CD4-positive, CD25-positive, alpha-beta regulatory T cell (primary cell): ENCODE measurements around the gene ZNF445. TPM values are rescaled to one million over a fixed set of nuclear protein-coding genes. Genes with fewer than 3 reads are reported as not detected.
A peak's percentile ranks its signal among the peaks of the same experiment; 100 is the strongest.
"Not testable (repeated sequence)": the region's sequence is repeated elsewhere in the genome, so short reads cannot be mapped to it uniquely, and the experiment has no call there.

Experiments used
- ATAC-seq, 2 donors: fragments of 150-1000 bp; cut with Tn5 transposase; one replicate each; pipeline ENCODE4 v1.10.0; 2021; ENCODE audit warnings: low read depth in 2 of 2, moderate number of reproducible peaks in 2 of 2, moderate library complexity in 1 of 2
- DNase-seq, 3 donors: peaks; one replicate each; pipeline versions ENCODE4 v3.0.0 to v3.0.0-alpha.2; 2012 to 2022; ENCODE audit warnings: mixed read lengths in 1 of 3
- H3K27ac ChIP-seq: one replicate; pipeline ENCODE4 v1.7.0; 2013; ENCODE audit warnings: mild to moderate bottlenecking, low read length; ENCODE audit not compliant: insufficient read depth, poor library complexity, severe bottlenecking
- H3K27me3 ChIP-seq: one replicate; pipeline ENCODE4 v1.7.0; 2013; ENCODE audit warnings: low read length; ENCODE audit not compliant: control insufficient read depth, insufficient read depth
- H3K36me3 ChIP-seq: one replicate; pipeline ENCODE4 v1.7.0; 2013; ENCODE audit warnings: mild to moderate bottlenecking, low read length, moderate library complexity; ENCODE audit not compliant: control insufficient read depth, insufficient read depth
- H3K4me1 ChIP-seq: 2 replicates; pipeline ENCODE4 v1.7.0; 2013; ENCODE audit warnings: mild to moderate bottlenecking, low read length; ENCODE audit not compliant: insufficient read depth, control insufficient read depth, poor library complexity, severe bottlenecking
- H3K4me3 ChIP-seq: one replicate; pipeline ENCODE4 v1.7.0; 2013; ENCODE audit warnings: low read depth, mild to moderate bottlenecking, low read length, moderate library complexity
- H3K9me3 ChIP-seq, 2 experiments: 1 replicate in 1 of 2; 2 replicates in 1 of 2; pipeline ENCODE4 v1.7.0; 2013; ENCODE audit warnings: low read length in 2 of 2, mild to moderate bottlenecking in 1 of 2, moderate library complexity in 1 of 2; ENCODE audit not compliant: control insufficient read depth in 2 of 2
- H3K27ac Mint-ChIP-seq, 3 donors: one replicate each; pipeline ENCODE4 v1.8.0; 2020 to 2022; ENCODE audit warnings: mild to moderate bottlenecking in 3 of 3, mixed read lengths in 3 of 3, moderate library complexity in 2 of 3
- H3K27me3 Mint-ChIP-seq: one replicate; pipeline ENCODE4 v1.8.0; 2022; ENCODE audit warnings: mild to moderate bottlenecking, mixed read lengths
- H3K36me3 Mint-ChIP-seq: one replicate; pipeline ENCODE4 v1.8.0; 2020; ENCODE audit warnings: mixed read lengths
- H3K4me1 Mint-ChIP-seq, 4 donors: one replicate each; pipeline ENCODE4 v1.8.0; 2020 to 2022; ENCODE audit warnings: mixed read lengths in 4 of 4, mild to moderate bottlenecking in 1 of 4
- H3K4me3 Mint-ChIP-seq, 4 donors: one replicate each; pipeline ENCODE4 v1.8.0; 2020 to 2022; ENCODE audit warnings: mild to moderate bottlenecking in 4 of 4, mixed read lengths in 4 of 4, moderate library complexity in 3 of 4
- H3K9me3 Mint-ChIP-seq, 7 donors: one replicate each; pipeline ENCODE4 v1.8.0; 2020 to 2022; ENCODE audit warnings: mixed read lengths in 7 of 7, mild to moderate bottlenecking in 3 of 7, moderate library complexity in 2 of 7
- polyA plus RNA-seq, 4 donors: library from polyadenylated mRNA; unstranded; fragments of 300-500 nt; fragmentation: Illumina TruSeq; gene quantifications; one replicate each; pipeline ENCODE4 v1.2.3, GENCODE V29; 2021
- total RNA-seq: library from RNA; stranded (reverse); gene quantifications from one replicate; pipeline ENCODE4 v1.2.3, GENCODE V29; 2022

The ZNF445 gene
- total and polyA plus RNA-seq, 5 donors from 2014 or later = 0.79 to 14.5 (median 3.8) TPM

DNA sequence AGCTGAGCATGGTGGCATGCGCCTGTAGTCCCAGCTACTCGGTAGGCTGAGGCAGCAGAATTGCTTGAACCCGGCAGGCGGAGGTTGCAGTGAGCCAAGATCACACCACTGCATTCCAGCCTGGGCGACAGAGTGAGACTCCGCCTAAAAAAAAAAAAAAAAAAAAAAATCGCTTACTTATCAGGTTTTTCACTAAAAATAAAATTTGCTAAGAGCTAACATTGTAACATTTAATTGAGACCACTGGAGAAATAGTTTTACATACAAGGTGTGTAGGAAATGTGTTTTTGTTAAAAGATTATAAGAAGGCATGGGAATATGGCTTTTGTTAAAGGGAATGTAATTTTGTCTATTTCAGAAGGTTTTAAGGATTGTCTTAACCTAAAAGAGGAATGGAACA is 12.6 kb downstream of the ZNF445 start:
- not testable (repeated sequence) for H3K27me3 ChIP-seq, DNase-seq, H3K4me3 ChIP-seq, H3K4me1 ChIP-seq, H3K27me3 Mint-ChIP-seq, ATAC-seq, H3K4me3 Mint-ChIP-seq, H3K27ac ChIP-seq
- H3K4me1 Mint-ChIP-seq = peaks cover 4 to 14% (median 12%) of the 10 kb centered on the region in 4 donors
- Histone ChIP-seq H3K9me3 (peaks cover 2 to 14% of the 10 kb centered on the region in 2 experiments), H3K36me3 (peaks cover 35% of the 10 kb centered on the region)
- peak overlapping the region in 1 of 3 donors; percentile 69 for H3K27ac Mint-ChIP-seq
- H3K9me3 Mint-ChIP-seq = peaks cover 0 to 22% (median 2%) of the 10 kb centered on the region in 7 donors
- H3K36me3 Mint-ChIP-seq = peaks cover 45% of the 10 kb centered on the region

DNA sequence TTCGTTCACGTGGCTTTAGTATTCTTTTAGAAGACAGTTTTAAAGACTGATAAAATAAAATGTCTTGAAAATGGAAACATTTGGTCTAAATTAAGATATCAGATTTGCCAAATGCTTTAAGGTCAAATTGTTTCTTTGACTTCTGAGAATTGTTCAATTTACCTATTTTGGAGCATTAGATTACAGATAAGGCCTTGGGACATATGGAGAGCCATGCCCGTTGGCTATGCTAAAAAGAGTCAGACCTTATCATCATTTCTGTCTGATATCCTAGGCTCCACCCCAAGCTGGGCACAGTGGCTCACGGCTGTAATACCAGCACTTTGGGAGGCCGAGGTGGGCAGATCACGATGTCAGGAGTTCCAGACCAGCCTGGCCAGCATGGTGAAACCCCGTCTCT is 13.0 kb downstream of the ZNF445 start:
- Mint-ChIP-seq H3K9me3 (peaks cover 0 to 22% (median 2%) of the 10 kb centered on the region in 7 donors), H3K36me3 (peaks cover 49% of the 10 kb centered on the region), H3K4me1 (peaks cover 4 to 17% (median 14%) of the 10 kb centered on the region in 4 donors), H3K27ac (no peak overlapping the region), H3K4me3 (no peak overlapping the region), H3K27me3 (no peaks in the 10 kb centered on the region)
- H3K36me3 ChIP-seq = peaks cover 35% of the 10 kb centered on the region
- H3K27ac ChIP-seq = no peak overlapping the region
- DNase-seq (no peak), ATAC-seq (no peak)
- no peaks in the 10 kb centered on the region for H3K27me3 ChIP-seq
- H3K9me3 ChIP-seq = peaks cover 2 to 14% of the 10 kb centered on the region in 2 experiments
- H3K4me3 ChIP-seq = no peak overlapping the region
- no peaks in the 10 kb centered on the region for H3K4me1 ChIP-seq

DNA sequence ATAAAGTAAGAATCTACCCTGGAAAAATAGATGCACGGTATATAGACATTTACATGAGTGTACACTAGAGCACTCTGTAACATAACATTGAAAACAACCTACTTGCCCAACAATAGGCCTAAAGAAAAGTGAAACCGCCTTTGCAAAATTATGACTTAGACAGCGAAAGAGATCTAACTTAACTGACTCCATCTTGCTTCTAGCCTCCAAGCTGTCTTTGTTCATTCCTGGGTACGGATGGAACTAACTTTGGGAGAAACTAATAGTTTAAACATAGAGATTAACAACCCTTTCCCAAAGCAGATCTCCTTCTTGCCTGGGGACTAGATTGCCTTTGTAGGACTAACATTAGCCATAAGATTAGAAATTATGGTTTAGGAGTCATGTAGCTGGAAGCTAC is 17.4 kb downstream of the ZNF445 start:
- H3K27me3 Mint-ChIP-seq, H3K4me3 Mint-ChIP-seq, H3K27me3 ChIP-seq, H3K27ac Mint-ChIP-seq, H3K4me1 ChIP-seq, DNase-seq, H3K27ac ChIP-seq, H3K4me3 ChIP-seq, ATAC-seq: not testable (repeated sequence)
- Histone ChIP-seq H3K36me3 (peaks cover 51% of the 10 kb centered on the region), H3K9me3 (peaks cover 2 to 14% of the 10 kb centered on the region in 2 experiments)
- peaks cover 0 to 19% (median 9%) of the 10 kb centered on the region in 4 donors for H3K4me1 Mint-ChIP-seq
- H3K36me3 Mint-ChIP-seq = peaks cover 56% of the 10 kb centered on the region
- peaks cover 0 to 22% (median 6%) of the 10 kb centered on the region in 7 donors for H3K9me3 Mint-ChIP-seq

DNA sequence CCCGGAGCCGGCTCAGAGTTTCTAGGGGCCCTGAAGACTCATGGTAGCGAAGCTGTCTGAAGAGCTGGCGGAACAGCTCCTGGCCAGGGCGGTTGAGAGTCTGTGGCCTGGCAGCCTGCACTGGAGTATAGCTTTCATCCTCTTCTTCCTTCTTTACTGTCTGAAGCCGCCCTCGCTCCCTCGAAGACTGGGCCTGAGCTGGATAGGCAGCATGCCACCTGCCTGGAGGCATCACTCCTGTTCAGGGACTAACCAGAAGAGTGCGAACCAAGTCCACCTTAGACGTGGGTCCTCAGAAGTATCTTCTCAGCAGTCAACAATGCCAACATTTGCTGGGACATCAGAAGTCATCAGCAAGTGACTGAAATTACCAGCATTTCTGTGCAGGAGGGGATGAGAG is 22.2 kb downstream of the ZNF445 start:
- Mint-ChIP-seq H3K9me3 (peaks cover 0 to 9% (median 5%) of the 10 kb centered on the region in 7 donors), H3K27me3 (no peaks in the 10 kb centered on the region), H3K4me3 (no peak overlapping the region), H3K4me1 (peaks cover 0 to 17% (median 12%) of the 10 kb centered on the region in 4 donors), H3K36me3 (peaks cover 51% of the 10 kb centered on the region), H3K27ac (no peak overlapping the region)
- Histone ChIP-seq H3K4me3 (no peak overlapping the region), H3K36me3 (peaks cover 57% of the 10 kb centered on the region), H3K9me3 (no peaks in the 10 kb centered on the region), H3K4me1 (no peaks in the 10 kb centered on the region), H3K27me3 (no peaks in the 10 kb centered on the region), H3K27ac (no peak overlapping the region)
- ATAC-seq (no peak), DNase-seq (no peak)

DNA sequence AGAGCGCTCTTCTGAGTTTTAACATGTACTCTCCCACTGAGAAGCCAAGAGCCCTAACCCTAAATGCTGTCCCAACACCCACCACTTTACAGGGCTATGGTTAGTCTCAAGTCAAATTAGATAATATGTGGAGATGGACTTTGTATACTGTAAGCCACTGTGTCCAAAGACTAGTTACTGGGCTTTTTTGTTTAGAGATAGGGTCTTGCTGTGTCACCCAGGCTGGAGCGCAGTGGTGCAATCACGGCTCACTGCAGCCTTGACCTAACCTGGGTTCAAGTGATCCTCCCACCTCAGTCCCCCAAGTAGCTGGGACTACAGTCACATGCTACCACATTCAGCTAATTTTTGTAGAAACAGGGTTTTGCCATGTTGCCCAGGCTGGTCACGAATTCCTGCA is 23.2 kb downstream of the ZNF445 start:
- no peaks in the 10 kb centered on the region for H3K27me3 Mint-ChIP-seq
- peaks cover 0 to 4% (median under 1%) of the 10 kb centered on the region in 7 donors for H3K9me3 Mint-ChIP-seq
- Histone ChIP-seq H3K9me3 (no peaks in the 10 kb centered on the region), H3K27me3 (no peaks in the 10 kb centered on the region), H3K4me1 (no peaks in the 10 kb centered on the region), H3K4me3 (no peak overlapping the region), H3K36me3 (peaks cover 68% of the 10 kb centered on the region), H3K27ac (no peak overlapping the region)
- DNase-seq = no peak
- H3K36me3 Mint-ChIP-seq = peaks cover 48% of the 10 kb centered on the region
- H3K4me3 Mint-ChIP-seq = no peak overlapping the region
- H3K4me1 Mint-ChIP-seq = peaks cover 0 to 13% (median 7%) of the 10 kb centered on the region in 4 donors
- H3K27ac Mint-ChIP-seq = peak overlapping the region in 1 of 3 donors; percentile 35
- ATAC-seq = no peak

DNA sequence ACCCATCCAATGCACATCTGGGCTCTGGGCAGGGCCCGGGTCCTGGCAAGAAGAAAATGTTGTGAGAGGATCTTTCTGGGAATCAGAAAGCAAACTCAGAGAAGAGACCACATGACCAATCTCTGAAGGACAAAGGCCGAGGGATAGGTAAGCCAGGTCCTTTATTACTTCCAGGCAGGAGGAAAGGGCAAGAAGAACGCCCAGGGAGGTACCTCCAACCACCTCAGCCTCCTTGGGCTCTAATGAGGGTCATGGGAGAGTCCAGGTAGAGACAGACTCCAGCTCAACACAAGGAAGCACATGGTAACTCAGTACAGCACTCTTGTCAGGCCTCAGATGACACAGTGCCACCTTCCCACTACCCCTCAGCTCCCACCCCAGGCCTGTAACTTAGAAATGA is 26.0 kb downstream of the ZNF445 start:
- H3K9me3 ChIP-seq = peaks cover 14 to 18% of the 10 kb centered on the region in 2 experiments
- H3K27ac ChIP-seq = no peak overlapping the region
- no peaks in the 10 kb centered on the region for H3K4me1 ChIP-seq
- H3K4me3 ChIP-seq = no peak overlapping the region
- H3K36me3 ChIP-seq = peaks cover 81% of the 10 kb centered on the region
- Mint-ChIP-seq H3K4me3 (no peak overlapping the region), H3K4me1 (peaks cover 0 to 13% (median 0%) of the 10 kb centered on the region in 4 donors), H3K36me3 (peaks cover 71% of the 10 kb centered on the region), H3K27me3 (no peaks in the 10 kb centered on the region), H3K9me3 (peaks cover 0 to 21% (median 6%) of the 10 kb centered on the region in 7 donors), H3K27ac (peak overlapping the region in 2 of 3 donors; percentile 28 to 71)
- H3K27me3 ChIP-seq = no peaks in the 10 kb centered on the region
- no peak for ATAC-seq
- no peak for DNase-seq

DNA sequence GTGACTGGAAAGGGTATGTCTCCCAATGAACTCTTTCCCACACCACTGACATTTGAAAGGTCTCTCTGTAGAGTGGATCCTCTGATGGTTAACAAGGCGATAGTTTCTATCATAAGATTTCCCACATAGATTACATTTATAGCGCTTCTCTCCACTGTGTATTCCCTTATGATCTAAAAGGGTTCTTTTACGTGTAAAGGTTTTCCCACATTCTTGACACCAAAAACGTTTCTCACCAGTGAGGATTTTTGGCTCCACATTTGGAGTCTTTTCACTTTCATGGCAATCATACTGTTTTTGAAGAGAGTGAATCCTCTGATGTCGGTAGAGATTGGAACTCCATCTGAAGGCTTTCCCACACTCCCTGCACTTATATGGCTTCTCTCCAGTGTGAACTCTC is 30.5 kb downstream of the ZNF445 start:
- Mint-ChIP-seq H3K9me3 (peaks cover 0 to 21% (median 4%) of the 10 kb centered on the region in 7 donors), H3K27me3 (no peaks in the 10 kb centered on the region), H3K27ac (peak overlapping the region in 1 of 3 donors; percentile 75), H3K4me1 (peaks cover 4 to 12% (median 6%) of the 10 kb centered on the region in 4 donors), H3K36me3 (peaks cover 68% of the 10 kb centered on the region), H3K4me3 (no peak overlapping the region)
- Histone ChIP-seq H3K27ac (no peak overlapping the region), H3K9me3 (peaks cover 14 to 18% of the 10 kb centered on the region in 2 experiments), H3K27me3 (no peaks in the 10 kb centered on the region), H3K36me3 (peaks cover 64% of the 10 kb centered on the region), H3K4me3 (no peak overlapping the region), H3K4me1 (no peaks in the 10 kb centered on the region)
- DNase-seq = no peak
- no peak for ATAC-seq

DNA sequence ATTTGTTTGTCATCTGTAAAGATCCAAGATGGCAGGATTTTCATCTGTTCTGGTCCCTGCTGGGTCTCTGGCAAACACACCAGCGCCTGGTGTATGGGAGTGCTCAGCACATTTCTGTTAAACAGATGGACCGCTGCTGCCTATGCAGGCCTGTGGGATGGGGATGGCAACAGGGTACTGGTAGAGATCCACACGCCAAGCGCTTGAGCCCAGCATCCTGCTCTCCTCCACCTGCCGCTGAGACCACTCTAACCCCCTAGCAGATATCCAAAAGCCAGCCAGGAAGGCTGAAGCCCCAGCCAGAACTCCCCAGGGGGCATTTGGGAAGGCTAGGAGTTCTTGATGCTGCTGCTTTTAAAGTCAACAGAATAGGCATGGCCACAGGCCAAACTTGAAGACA is 31.7 kb downstream of the ZNF445 start:
- peak overlapping the region in 2 of 3 donors; percentile 4 to 50 for H3K27ac Mint-ChIP-seq
- DNase-seq = no peak
- H3K27me3 Mint-ChIP-seq = no peaks in the 10 kb centered on the region

More for the DNA sequence above, 31.7 kb downstream of the ZNF445 start:
- H3K36me3 ChIP-seq = peaks cover 52% of the 10 kb centered on the region
- peaks cover 14 to 18% of the 10 kb centered on the region in 2 experiments for H3K9me3 ChIP-seq
- ATAC-seq = no peak
- H3K4me1 Mint-ChIP-seq = peaks cover 4 to 17% (median 7%) of the 10 kb centered on the region in 4 donors
- H3K4me3 ChIP-seq = no peak overlapping the region
- no peaks in the 10 kb centered on the region for H3K4me1 ChIP-seq
- H3K27ac ChIP-seq = no peak overlapping the region
- H3K36me3 Mint-ChIP-seq = peaks cover 71% of the 10 kb centered on the region
- no peaks in the 10 kb centered on the region for H3K27me3 ChIP-seq
- H3K9me3 Mint-ChIP-seq = peaks cover 0 to 21% (median 4%) of the 10 kb centered on the region in 7 donors
- H3K4me3 Mint-ChIP-seq = no peak overlapping the region
